HL-60/S4 treated with retinoic acid at 250 ng/mL for 4 days and 3 days (cell line): ENCODE data around the gene ANGPT4.

Source experiments
- in situ Hi-C: fragments of 300-500 bp; cut with MboI; formaldehyde crosslinking; loops from 2 replicates; pipeline ENCODE4 v1.7.0; 2022; ENCODE audit warnings: low sequenced_read_pairs

Gene ANGPT4

DNA sequence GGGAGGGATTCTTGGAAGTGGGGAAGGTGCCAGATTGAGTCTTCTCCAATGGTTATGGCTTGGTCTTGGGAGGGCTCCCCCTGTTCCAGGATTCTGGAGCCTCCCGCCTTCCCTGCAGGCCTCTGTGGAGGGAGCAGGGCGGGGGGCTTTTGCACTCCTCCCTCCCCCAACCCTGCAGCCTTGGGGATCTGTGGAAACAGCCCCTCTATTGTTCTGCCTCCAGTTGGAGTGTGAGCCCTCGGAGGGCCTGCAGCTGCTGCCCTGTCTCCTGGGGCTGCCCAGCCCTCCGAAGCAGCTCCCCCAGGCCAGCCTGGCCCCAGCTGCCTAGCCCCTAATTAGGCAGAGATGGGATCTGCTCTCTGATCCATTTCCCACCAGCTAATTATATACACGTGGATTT lies 67.9 kb downstream of the ANGPT4 start:
- in situ Hi-C loops: no loop called here

DNA sequence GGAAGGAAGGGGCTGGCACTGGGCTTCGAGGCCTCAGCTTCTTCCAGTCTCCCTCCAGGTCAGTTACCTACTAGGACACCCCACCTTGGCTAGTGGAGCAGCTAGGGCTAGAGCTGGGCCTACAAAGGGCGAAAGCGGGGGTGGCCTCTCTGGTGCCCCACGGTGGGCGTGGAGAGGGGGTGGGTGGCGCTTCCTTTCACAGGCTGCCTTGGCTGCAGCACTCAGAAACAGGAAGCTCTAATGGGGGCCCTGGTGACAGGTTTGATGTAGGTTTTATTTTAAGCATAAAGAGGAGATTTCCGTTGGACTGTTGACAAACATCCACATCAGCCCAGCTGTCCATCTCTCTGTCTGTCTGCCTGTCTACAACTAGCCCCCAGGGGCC lies 69.2 kb downstream of the ANGPT4 start:
- in situ Hi-C loops: no loop called here

DNA sequence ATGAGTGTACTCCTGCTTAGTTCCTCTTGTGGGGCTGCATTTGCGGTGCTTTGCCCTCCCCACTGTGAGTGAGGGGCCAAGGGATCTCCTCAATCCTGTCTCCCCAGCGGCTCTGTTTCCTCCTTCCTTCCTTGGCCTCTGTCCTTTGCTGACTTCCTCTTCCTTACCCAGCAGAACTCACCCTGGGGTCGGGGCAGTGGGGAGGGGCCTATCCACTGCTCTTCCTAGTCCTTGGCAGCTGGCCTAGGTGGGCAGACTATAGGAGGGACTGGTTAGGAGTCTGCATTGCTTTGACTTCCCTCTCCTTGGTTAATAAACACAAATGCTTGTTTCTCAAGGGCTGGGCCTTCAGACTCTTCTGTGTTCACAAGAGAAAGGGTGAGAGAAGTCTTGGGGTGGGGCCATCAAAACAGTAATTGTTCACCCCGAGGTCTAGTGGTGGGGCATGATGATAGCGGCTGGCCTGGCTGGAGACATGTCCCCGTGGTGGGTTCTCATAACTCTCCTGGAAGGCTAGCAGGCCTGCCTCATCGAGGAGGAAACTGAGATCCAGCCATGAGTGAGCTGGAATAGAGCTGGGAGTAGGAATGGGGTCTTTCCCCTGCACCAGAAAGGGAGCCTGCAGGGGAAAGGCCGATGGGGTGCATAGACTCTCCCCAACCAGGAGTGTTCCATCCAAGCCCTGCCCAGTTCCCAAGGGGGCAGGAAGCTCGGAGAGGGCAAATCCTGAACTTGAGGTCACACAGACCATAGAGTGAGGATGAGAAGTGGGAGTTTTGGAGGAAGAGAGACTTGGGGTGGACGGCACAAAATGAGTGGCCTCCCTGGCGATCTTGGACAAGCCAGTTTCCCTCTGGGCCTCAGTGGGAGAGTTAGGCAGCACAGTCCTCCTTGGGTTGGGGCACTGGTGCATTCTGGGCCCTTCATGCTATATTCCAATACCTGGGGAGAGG lies 69.9 kb downstream of the ANGPT4 start:
- in situ Hi-C loops: no loop called here

DNA sequence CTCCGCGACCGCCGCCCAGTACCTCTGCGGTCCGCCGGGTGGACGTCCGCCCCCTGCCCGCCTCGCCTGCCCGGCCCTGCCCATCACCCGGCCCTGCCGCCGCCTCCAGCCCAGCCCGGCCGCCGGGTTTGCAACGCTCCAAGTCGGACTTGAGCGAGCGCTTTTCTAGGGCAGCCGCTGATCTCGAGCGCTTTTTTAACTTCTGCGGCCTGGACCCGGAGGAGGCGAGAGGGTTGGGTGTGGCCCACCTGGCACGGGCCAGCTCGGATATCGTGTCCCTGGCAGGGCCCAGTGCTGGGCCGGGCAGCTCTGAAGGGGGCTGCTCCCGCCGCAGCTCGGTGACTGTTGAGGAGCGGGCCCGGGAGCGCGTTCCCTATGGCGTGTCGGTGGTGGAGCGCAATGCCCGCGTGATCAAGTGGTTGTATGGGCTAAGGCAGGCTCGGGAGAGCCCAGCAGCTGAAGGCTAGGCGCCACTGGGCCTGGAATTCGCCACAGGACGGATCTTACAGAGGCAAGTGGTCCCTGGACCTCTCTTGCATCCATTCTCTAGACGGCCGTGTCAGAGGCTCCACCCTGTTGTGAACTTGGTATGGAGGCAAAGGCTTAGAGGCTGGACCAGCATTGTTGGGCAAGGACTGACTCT lies 70.8 kb downstream of the ANGPT4 start:
- in situ Hi-C loops: no loop called here

DNA sequence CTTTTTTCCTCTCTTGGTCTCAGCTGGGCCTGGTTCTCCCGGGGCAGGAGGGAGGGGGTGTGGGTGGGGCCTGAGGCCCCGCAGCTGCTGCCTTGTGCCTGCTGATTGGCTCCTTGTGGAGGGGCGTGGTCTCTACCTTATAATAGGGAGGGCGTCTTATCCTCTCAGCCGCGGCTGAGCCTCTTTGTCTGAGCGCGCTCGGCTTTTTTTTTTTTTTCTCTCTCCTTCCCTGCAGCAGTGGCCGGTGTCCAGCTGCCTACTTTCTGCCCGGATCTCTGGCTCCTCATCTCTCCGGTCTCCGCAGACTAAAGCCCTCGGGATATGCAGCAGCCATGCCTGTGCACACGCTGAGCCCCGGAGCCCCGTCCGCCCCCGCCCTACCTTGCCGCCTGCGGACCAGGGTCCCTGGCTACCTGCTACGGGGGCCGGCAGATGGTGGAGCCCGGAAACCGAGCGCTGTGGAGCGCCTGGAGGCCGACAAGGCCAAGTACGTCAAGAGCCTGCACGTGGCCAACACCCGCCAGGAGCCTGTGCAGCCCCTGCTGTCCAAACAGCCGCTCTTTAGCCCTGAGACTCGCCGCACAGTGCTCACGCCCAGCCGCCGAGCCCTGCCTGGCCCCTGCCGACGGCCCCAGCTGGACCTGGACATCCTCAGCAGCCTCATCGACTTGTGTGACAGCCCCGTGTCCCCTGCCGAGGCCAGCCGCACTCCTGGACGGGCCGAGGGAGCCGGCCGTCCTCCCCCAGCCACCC lies 71.5 kb downstream of the ANGPT4 start:
- in situ Hi-C loops: no loop called here

DNA sequence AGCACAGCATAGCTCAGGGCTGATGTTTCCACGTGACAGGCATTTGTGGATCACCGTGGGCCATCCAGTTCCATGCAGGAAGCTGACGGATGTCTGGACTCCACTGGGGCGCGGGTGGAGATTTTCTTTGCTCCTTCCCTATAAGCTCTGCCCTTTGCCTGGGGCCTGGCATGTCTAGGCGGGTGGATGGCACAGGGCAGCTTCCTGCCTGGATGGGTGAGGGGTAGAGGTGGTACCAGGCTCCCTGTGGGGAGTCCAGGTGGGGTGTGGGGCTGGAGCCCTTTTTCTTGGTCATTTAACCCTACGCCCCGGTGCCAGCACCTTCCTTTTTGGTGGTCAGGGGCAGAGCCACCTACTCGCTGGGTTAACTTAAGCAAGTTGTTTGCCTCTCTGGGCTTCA lies 72.2 kb downstream of the ANGPT4 start:
- in situ Hi-C loops: no loop called here

DNA sequence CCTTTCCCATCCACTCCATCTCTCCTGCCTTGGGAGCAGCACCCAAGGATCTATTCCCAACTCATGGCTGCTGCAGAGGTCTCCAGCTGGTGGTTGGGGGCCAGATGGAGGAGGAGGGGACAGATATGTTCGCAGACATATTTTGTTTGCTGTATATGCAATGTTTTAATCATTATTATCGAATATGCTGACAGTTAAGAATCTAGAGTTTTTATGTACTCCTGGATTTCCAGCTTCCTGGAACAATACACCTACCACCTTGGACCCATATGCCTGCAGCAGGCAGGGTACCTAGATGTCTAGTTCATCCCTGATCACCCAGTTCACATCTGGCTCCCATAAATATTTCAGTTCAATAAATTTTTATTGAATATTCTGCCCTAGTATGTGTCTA lies 73.6 kb downstream of the ANGPT4 start:
- in situ Hi-C loops: no loop called here

DNA sequence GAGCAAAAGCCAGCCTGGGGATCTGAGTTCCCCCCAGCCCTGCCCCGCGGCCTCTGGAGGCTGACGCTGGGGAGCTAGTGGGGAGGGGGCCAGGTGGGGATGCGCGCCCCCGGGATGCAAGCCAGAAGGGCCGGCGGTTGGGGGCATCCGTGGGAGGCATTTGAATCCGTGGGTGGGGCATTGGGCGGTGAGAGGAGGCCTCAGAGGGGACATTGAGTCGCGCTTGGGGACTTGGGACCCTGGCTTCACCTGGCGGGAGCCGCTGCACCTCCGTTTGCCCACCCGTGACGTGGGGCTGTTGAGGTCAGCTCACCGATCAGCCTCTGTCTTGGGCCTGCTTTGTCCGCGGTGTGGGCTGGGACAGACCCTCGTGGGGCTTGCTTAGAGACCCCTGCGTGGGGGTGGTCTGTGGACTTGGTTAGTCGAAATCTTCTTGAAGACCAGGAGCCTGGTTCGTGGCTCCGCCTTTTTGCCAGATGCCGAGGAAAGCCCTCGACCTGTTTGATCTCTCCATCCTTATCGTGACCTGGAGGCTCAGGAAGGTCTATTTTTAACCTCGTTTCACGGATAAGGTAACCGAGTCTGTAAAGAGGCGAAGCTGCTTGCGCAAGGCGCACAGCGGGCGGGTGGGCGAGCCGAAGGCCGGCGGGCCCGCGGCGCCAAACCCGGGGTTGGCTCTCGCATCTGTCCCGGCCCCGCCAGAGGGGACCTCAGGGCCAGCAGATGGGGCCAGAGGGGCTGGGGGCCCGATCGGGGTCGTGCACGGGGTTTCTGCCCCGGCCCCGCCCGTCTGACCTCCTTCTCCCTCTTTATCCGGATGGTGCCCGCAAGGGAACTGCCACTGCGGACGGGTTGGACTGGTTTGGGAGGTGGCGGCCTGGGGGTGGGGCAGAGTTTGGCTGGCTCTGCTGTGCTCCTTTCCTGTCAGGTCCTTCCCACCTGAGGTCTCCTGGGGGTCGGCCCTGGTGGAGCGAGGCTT lies 74.3 kb downstream of the ANGPT4 start:
- in situ Hi-C loops: no loop called here

DNA sequence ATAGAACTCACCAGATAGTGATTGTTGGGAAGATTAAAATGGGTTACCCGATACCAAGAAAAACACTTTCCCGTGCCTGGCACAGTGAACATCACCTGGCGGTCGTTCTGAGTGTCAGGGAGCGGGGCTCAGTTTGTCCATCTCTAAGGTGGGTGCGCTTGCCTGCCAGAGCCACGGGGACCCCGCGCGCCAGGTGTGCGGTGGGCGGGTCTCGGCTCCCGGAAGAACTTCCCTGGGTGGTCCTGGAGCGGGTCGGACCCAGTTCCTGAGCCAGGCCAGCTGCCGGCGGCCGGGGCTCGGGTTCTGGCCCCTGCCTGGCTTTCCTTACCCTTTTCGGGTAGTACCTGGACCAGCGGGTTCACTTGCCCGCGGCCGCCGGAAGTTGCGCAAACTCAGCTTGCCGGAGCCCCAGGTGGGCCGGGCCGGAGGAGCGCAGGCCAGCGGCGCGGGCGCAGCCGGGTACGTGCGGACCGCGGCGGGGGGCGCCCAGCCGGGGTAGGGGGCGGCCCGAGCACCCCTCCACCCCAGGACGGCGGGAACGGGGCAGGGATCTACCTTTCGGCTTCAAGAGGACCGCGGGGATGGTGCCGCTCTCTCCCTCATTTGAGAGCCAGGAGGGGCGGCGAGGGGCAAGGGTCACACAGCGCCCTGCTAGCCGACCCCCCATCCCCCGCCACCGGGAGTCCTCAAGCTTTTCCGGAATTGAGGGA lies 75.1 kb downstream of the ANGPT4 start:
- in situ Hi-C loops: no loop called here

DNA sequence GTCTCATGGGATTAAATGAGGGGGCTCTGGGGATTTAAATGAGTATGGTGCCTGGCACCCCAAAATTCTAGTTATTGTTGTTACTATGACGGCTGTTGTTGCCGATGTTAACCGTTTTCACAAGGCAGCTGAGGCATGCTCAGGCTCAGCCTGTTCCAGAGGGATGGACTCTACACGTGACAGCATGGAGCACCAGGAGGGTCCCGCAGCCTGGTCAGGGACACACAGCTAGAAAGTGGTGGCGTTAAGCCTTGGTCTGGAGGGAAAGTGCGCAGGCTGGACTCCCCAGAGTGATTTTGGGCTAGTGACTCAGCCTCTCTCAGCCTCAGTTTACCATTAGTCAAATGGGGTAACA lies 75.7 kb downstream of the ANGPT4 start:
- in situ Hi-C loops: no loop called here

DNA sequence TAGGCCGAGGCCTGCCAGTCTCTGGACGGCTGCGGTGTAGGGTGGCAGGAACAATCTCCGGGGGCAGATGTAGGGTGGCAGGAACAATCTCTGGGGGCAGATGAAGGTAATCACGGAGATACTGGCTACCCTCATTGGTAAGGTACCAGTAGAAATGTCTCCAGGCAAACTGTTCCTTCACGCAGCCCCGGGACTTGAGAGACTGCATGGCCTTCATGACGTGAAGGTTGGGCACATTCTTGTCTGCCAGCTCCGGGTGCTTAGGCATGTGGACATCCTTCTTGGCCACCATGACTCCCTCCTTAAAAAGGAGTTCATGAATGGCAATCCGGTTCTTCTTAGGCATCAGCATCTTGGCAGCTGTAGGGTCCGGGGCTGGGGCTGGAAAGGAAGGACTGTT lies 76.5 kb downstream of the ANGPT4 start:
- in situ Hi-C loops: no loop called here

DNA sequence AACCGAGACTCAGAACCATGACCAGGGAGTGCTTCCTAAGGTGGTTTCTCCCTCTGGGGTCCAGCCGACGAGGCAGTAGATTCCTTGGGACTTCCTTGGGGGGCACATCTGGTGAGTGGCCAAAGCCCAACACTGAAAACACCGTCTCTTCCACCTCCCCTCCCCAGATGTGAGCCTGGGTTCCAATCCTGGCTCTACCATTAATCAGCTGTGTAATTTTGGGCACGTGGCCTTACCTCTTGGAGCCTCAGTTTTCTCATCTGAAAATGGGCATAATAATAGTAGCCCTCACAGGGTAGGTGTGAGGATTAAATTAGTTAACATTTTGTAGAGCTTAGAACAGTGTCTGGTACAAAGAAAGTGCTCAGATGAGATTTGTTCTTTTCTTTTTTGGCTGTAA lies 77.1 kb downstream of the ANGPT4 start:
- in situ Hi-C loops: no loop called here

DNA sequence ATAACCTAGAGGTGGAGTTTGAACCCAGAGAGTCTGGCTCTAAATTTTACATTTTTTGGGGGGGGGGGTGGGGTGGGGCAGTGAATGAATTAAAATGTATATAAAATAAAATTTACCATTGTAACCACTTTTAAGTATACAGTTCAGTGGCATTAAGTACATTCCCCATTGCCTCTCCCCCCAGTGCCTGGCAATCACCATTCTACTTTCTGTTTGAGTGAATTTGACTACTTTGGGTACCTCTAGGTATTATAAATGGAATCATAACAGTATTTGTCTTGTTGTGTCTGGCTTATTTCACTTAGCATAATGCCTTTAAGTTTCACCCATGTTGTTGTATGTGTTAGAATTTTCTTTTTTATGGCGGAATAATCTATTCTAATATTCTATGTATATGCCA lies 79.9 kb downstream of the ANGPT4 start:
- in situ Hi-C loops: no loop called here

DNA sequence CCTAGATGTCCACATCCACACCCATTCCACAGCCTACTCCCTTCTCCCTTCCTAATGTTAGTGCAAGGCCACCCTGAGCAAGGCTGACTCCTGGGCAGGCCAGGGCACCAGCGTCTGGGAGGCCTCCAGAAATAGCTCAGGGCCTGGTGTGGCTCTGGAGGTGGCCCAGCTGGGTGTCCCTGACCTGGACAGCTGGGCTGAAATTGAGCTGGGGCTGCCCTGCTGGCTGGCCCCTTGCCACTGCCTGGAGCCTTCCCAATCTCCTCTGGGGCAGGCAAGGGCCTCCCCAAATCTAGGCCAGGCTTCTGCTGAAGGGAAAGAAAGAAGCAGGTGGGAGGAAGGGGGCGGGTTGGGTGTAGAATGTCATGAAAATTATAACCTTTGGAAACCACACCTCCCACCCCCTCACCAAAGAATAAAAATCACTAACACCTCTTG lies 80.5 kb downstream of the ANGPT4 start:
- in situ Hi-C loops: no loop called here

DNA sequence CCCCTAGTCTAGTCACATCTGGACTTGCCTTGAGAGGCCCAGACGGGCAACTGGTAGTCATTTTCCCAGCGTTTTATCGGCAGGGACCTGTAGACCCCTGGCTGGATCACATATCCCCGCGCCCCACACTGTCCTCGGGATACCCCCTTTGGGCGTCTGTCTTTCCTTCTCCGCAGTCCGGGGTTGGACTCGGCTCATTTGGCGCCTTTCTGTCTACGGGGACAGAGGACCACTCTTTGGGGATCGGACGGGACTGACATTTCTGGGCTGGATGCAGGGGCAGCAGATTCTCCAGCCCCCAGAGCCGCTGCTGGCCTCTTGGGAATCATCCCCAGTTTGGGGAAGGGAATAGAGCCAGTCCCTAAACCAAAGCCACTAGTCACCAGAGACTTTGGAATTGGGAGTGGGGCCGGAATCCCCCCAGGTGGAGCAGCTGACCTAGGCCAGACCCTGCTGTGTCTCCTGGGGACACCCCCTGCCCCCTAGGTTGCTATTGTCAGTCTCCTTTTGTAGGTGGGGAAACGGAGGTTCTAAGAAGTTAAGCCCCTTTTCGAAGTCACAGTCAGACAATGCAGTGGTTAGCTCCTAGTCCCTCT lies 81.9 kb downstream of the ANGPT4 start:
- in situ Hi-C loops: no loop called here

DNA sequence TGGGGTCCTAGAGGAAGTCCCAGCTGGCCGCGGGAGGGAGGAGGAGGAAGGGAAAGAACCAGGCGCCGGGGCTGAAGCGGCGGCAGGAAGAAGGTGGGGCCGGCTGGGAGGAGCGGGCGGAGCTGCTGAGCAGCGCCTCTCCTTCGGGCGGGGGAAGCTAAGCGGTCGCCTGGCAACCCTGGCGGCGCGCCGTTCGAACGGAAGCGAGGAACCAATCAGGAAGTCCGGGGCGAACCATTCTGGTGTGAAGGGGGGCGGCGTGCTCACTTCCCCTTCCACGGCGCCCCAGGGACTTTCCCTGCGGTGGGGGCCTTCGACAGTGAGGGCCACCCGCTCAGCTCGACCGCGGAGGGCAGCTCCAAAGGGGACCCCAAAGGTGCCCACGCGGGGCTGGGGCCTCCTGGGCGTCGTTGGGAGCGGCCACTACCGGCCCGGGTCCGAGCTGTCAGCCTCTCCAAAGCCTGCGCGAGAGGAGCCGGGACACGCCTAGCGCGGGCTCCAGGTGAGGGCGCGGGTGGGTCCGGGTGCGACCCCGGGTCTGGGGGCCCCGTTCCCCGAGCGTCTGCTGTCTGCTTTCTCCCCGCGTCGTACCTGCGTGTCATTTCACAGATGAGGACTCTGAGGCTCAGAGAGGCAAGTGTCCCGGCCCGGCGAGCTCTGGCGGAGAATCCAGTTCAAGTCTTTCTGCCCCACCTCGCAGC lies 82.5 kb downstream of the ANGPT4 start, which contains the start of gene FAM110A:
Gene FAM110A, plus strand, starts transcription at position 266 of the 701 bp plus-strand sequence. CDS start 11,090 bp downstream, outside the sequence.
- in situ Hi-C loops: no loop called here

DNA sequence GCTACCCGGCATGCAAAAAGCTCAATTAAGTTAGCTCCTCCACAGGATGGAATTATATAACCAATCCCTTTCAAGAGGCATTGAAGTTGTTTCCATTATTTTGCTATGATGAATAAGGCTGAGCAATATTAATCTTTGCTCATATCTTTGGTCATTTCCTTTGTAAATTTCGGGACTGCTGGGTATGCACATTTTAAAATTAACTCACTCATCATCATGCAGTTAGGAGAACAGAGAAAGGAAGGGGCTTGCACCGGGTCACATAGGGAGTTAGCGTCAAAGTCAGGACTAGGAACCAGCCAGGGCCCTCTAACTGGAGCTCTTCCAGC lies 83.0 kb downstream of the ANGPT4 start:
- in situ Hi-C loops: no loop called here

DNA sequence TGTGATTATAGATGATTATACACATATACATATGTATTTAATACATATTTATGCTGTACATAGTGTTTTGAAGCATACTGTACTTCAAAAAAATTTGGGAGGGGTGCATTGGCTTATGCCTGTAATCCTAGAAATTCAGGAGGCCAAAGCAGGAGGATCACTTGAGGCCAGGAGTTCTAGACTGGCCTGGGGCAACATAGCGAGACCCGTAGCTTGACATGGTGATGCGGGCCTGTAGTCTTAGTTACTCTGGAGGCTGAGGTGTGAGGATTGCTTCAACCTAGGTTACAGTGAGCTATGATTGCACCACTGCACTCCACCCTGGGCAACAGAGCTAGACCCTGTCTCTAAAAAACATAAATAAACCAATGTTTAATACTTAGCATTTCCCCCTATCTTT lies 84.2 kb downstream of the ANGPT4 start:
- in situ Hi-C loops: no loop called here

DNA sequence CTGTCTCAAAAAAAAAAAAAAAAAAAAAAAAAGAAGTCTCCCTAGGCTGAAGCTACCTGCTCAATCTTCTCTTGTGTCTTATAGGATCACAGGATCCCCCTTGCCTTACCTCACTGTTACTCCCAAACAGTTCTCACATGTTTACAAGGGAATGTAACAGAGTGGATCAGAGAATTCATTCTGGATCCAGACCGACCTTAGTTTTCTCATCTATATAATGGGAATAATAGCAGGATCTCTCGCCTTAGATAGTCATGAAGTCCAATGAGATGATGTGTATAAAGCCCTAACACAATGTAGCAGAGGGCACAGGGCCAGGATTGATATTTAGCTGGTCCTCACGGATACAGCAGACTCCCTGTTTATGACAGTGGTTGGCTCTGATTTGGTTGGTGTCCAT lies 84.9 kb downstream of the ANGPT4 start:
- in situ Hi-C loops: no loop called here
